Measurements from ENCODE around the gene DENND2C. TPM values are rescaled to one million over a fixed set of nuclear protein-coding genes. Genes with fewer than 3 reads are reported as not detected.

The DENND2C gene
- total and polyA plus RNA-seq, 2 donors (not counting 1 experiment from before 2014, with no cell fraction given) = 1.3 to 1.7 TPM

DNA sequence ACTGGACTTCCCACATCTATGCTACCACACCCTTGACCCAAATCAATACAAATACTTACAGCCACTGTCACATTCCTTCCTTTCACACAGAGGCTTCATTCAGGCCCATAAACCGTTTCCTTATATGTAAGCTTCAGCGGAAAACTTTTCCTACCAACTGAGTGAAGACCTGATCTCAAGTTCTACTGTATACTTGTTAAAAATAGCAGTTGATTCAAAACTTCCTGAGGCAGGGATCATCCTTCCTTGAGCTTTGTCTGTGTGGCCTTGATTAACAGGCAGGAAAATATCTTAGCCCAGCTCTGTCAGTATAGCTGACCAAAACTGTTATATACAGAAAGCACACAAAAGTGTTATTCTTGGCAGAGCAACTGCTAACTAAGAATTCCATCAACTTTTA, 42.7 kb downstream of the DENND2C start:
- Histone ChIP-seq H3K36me3 (ENCODE audit: control insufficient read depth, insufficient read depth, low read length) (no peaks in the 10 kb centered on the region), H3K27me3 (ENCODE audit: control insufficient read depth, insufficient read depth, low read length) (no peaks in the 10 kb centered on the region), H3K27ac (ENCODE audit: insufficient read depth, low read length) (no peak overlapping the region), H3K4me1 (ENCODE audit: control insufficient read depth, extremely low read depth, insufficient read depth, low read length) (no peaks in the 10 kb centered on the region), H3K9ac (ENCODE audit: insufficient read depth, low read length) (no peak overlapping the region), H2AFZ (ENCODE audit: low read length) (no peak overlapping the region), H3K4me2 (ENCODE audit: extremely low read depth, insufficient read depth, low read length) (no peak overlapping the region), H3K4me3 (replicated peaks in 1 of 4; ENCODE audit: control extremely low read depth in 1 of 4, insufficient read depth in 1 of 4, low read depth in 3 of 4, low read length in 4 of 4) (no peak overlapping the region), H4K20me1 (ENCODE audit: control insufficient read depth, extremely low read depth, insufficient read depth, low read length) (no peaks in the 10 kb centered on the region), H3K79me2 (ENCODE audit: control insufficient read depth, insufficient read depth, low read length) (no peaks in the 10 kb centered on the region), H3K9me3 (ENCODE audit: control insufficient read depth, insufficient read depth, low read depth, low read length) (no peaks in the 10 kb centered on the region)
- TF ChIP-seq EZH2 (IDR thresholded peaks at IDR 0.05; ENCODE audit: low read length, missing control alignments) = no peak
- TF ChIP-seq, protein P1, sequence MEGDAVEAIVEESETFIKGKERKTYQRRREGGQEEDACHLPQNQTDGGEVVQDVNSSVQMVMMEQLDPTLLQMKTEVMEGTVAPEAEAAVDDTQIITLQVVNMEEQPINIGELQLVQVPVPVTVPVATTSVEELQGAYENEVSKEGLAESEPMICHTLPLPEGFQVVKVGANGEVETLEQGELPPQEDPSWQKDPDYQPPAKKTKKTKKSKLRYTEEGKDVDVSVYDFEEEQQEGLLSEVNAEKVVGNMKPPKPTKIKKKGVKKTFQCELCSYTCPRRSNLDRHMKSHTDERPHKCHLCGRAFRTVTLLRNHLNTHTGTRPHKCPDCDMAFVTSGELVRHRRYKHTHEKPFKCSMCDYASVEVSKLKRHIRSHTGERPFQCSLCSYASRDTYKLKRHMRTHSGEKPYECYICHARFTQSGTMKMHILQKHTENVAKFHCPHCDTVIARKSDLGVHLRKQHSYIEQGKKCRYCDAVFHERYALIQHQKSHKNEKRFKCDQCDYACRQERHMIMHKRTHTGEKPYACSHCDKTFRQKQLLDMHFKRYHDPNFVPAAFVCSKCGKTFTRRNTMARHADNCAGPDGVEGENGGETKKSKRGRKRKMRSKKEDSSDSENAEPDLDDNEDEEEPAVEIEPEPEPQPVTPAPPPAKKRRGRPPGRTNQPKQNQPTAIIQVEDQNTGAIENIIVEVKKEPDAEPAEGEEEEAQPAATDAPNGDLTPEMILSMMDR (conservative IDR thresholded peaks at IDR 0.05 in 1 of 2, IDR thresholded peaks at IDR 0.05 in 1 of 2; ENCODE audit: low read depth in 1 of 2, low read length in 2 of 2) = no peak
- peak in 1 of 2 donors; percentile 20 for DNase-seq (ENCODE audit: low read depth in 2 of 2)

DNA sequence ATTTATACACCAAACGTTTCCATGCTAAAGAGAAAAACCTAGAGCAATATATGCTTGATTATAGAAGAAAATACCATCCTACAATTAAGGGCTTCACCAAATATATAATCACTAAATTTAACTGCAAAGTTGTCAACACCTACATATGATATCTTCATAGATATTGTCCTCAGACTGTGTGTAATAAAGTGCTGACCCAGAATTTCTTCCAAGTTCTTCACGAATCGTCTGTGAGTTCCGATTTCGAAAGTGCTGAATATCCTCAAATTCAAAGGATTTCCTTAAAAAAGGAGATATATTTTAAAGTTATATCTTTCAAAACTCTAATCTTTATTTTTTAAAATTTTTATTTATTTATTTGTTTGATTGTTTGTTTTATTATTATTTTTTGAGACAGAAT, 46.5 kb downstream of the DENND2C start:
- Histone ChIP-seq H2AFZ (ENCODE audit: low read length) (no peak overlapping the region), H3K4me3 (replicated peaks in 1 of 4; ENCODE audit: control extremely low read depth in 1 of 4, insufficient read depth in 1 of 4, low read depth in 3 of 4, low read length in 4 of 4) (no peak overlapping the region), H3K27ac (ENCODE audit: insufficient read depth, low read length) (no peak overlapping the region), H4K20me1 (ENCODE audit: control insufficient read depth, extremely low read depth, insufficient read depth, low read length) (no peaks in the 10 kb centered on the region), H3K4me1 (ENCODE audit: control insufficient read depth, extremely low read depth, insufficient read depth, low read length) (no peaks in the 10 kb centered on the region), H3K79me2 (ENCODE audit: control insufficient read depth, insufficient read depth, low read length) (no peaks in the 10 kb centered on the region), H3K27me3 (ENCODE audit: control insufficient read depth, insufficient read depth, low read length) (no peaks in the 10 kb centered on the region), H3K36me3 (ENCODE audit: control insufficient read depth, insufficient read depth, low read length) (no peaks in the 10 kb centered on the region), H3K9ac (ENCODE audit: insufficient read depth, low read length) (no peak overlapping the region), H3K4me2 (ENCODE audit: extremely low read depth, insufficient read depth, low read length) (no peak overlapping the region), H3K9me3 (ENCODE audit: control insufficient read depth, insufficient read depth, low read depth, low read length) (no peaks in the 10 kb centered on the region)
- DNase-seq (ENCODE audit: low read depth in 2 of 2) = no peak
- TF ChIP-seq, protein P1 (conservative IDR thresholded peaks at IDR 0.05 in 1 of 2, IDR thresholded peaks at IDR 0.05 in 1 of 2; ENCODE audit: low read depth in 1 of 2, low read length in 2 of 2) = no peak
- no peak for TF ChIP-seq EZH2 (IDR thresholded peaks at IDR 0.05; ENCODE audit: low read length, missing control alignments)

DNA sequence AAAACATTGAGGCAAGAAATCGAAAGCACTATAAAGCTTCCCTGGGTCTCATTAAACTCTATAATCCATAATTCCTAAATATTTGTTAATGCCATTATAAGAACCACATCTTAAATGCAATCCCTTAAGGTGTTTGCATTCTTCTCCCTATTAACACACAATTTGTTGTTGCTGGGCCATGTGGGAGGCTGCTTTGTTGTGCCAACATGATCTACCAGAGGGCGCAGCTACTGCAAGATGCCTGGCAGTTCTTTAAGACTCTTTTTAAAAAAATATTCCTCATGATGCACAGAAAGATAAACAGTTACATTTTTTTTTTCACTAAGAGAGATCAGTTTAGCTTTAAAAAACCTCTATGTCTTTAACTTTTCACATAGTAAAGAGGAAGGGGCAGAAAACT, 49.4 kb downstream of the DENND2C start:
- Histone ChIP-seq H3K4me1 (ENCODE audit: control insufficient read depth, extremely low read depth, insufficient read depth, low read length) (no peaks in the 10 kb centered on the region), H3K4me2 (ENCODE audit: extremely low read depth, insufficient read depth, low read length) (no peak overlapping the region), H3K36me3 (ENCODE audit: control insufficient read depth, insufficient read depth, low read length) (no peaks in the 10 kb centered on the region), H3K9ac (ENCODE audit: insufficient read depth, low read length) (no peak overlapping the region), H3K27me3 (ENCODE audit: control insufficient read depth, insufficient read depth, low read length) (no peaks in the 10 kb centered on the region), H3K79me2 (ENCODE audit: control insufficient read depth, insufficient read depth, low read length) (no peaks in the 10 kb centered on the region), H2AFZ (ENCODE audit: low read length) (no peak overlapping the region), H3K4me3 (replicated peaks in 1 of 4; ENCODE audit: control extremely low read depth in 1 of 4, insufficient read depth in 1 of 4, low read depth in 3 of 4, low read length in 4 of 4) (no peak overlapping the region), H4K20me1 (ENCODE audit: control insufficient read depth, extremely low read depth, insufficient read depth, low read length) (no peaks in the 10 kb centered on the region), H3K9me3 (ENCODE audit: control insufficient read depth, insufficient read depth, low read depth, low read length) (no peaks in the 10 kb centered on the region), H3K27ac (ENCODE audit: insufficient read depth, low read length) (no peak overlapping the region)
- DNase-seq (ENCODE audit: low read depth in 2 of 2) = no peak
- TF ChIP-seq, protein P1 (conservative IDR thresholded peaks at IDR 0.05 in 1 of 2, IDR thresholded peaks at IDR 0.05 in 1 of 2; ENCODE audit: low read depth in 1 of 2, low read length in 2 of 2) = no peak
- no peak for TF ChIP-seq EZH2 (IDR thresholded peaks at IDR 0.05; ENCODE audit: low read length, missing control alignments)
